NK-92 (cell line): Measurements from ENCODE around the gene NTSR2.

Experiments
- DNase-seq: peaks from one replicate; lab custom pipeline; 2025; ENCODE audit not compliant: unreplicated experiment; lab: John Stamatoyannopoulos, UW

The NTSR2 gene

GRCh38 chr2:11699686-11700670 lies 30.0 kb upstream of the NTSR2 start:
- no peak for DNase-seq

GRCh38 chr2:11698009-11698922 lies 28.3 kb upstream of the NTSR2 start:
- DNase-seq, result no peak

- DNase-seq, result no peak
These were observed 27.3 kb upstream of the NTSR2 start for GRCh38 chr2:11697103-11697871.

GRCh38 chr2:11696736-11697102 lies 26.7 kb upstream of the NTSR2 start:
- no peak for DNase-seq

- no peak for DNase-seq
These were observed 25.6 kb upstream of the NTSR2 start for GRCh38 chr2:11695576-11695975.

GRCh38 chr2:11692966-11693521 lies 23.0 kb upstream of the NTSR2 start:
- no peak for DNase-seq

- no peak for DNase-seq
These were observed 21.2 kb upstream of the NTSR2 start for GRCh38 chr2:11691076-11691660.

- no peak for DNase-seq
These were observed 18.5 kb upstream of the NTSR2 start for GRCh38 chr2:11688222-11689069.

GRCh38 chr2:11687736-11688135 lies 17.7 kb upstream of the NTSR2 start:
- no peak for DNase-seq

GRCh38 chr2:11685906-11686470 lies 16.0 kb upstream of the NTSR2 start:
- DNase-seq, result no peak

- DNase-seq, result no peak
These were observed 15.0 kb upstream of the NTSR2 start for GRCh38 chr2:11684894-11685460.

- DNase-seq, result no peak
These were observed 14.0 kb upstream of the NTSR2 start for GRCh38 chr2:11683966-11684365.

- no peak for DNase-seq
These were observed 13.5 kb upstream of the NTSR2 start for GRCh38 chr2:11683476-11683875.

GRCh38 chr2:11682590-11682915 lies 12.6 kb upstream of the NTSR2 start:
- no peak for DNase-seq

GRCh38 chr2:11681722-11682589 lies 12.0 kb upstream of the NTSR2 start:
- DNase-seq, result no peak

GRCh38 chr2:11680901-11681721 lies 11.1 kb upstream of the NTSR2 start:
- no peak for DNase-seq
